SK-N-MC (cell line): Measurements from ENCODE around the gene NEUROG1.
A peak's percentile ranks its signal among the peaks of the same experiment; 100 is the strongest.

ENCODE experiments used
- DNase-seq: peaks from one replicate; pipeline ENCODE4 v3.0.0-alpha.2; 2011; ENCODE audit warnings: low read depth, low spot score
- H3K27ac ChIP-seq: fragments of 200-600 bp; sonication (generic); 2 replicates; pipeline ENCODE4 v1.5.1; 2016; ENCODE audit warnings: mixed run types
- H3K36me3 ChIP-seq: fragments of 200-600 bp; sonication (generic); 2 replicates; pipeline ENCODE4 v1.6.1; 2017; ENCODE audit warnings: antibody characterized with exemption, low read length, mixed read lengths; ENCODE audit not compliant: insufficient read depth
- H3K4me3 ChIP-seq: fragments of 200-600 bp; sonication (generic); 2 replicates; pipeline ENCODE4 v1.5.1; 2016
- H3K9ac ChIP-seq: fragments of 200-600 bp; sonication (generic); 2 replicates; pipeline ENCODE4 v1.8.0; 2017; ENCODE audit warnings: mixed run types, mixed read lengths; ENCODE audit not compliant: insufficient read length
- H3K9me3 ChIP-seq: fragments of 200-600 bp; sonication (generic); 2 replicates; pipeline ENCODE4 v1.6.1; 2017; ENCODE audit warnings: low read depth, mild to moderate bottlenecking, antibody characterized with exemption, low read length, moderate library complexity, mixed read lengths
- EZH2 ChIP-seq: fragments of 200-600 bp; sonication (generic); IDR thresholded peaks from one replicate; pipeline ENCODE4 v1.6.1; 2017; ENCODE audit warnings: antibody characterized with exemption
- FOXP2 ChIP-seq: optimal IDR thresholded peaks from 2 replicates; pipeline ENCODE3; 2011; ENCODE audit warnings: mild to moderate bottlenecking, moderate library complexity; ENCODE audit not compliant: insufficient read depth; ENCODE audit errors: extremely low read length, control extremely low read depth
- POLR2AphosphoS5 ChIP-seq: IDR thresholded peaks from 2 replicates; pipeline ENCODE4 v1.6.1; 2012; ENCODE audit warnings: mild to moderate bottlenecking, low read depth, low read length, borderline replicate concordance

The NEUROG1 gene

DNA sequence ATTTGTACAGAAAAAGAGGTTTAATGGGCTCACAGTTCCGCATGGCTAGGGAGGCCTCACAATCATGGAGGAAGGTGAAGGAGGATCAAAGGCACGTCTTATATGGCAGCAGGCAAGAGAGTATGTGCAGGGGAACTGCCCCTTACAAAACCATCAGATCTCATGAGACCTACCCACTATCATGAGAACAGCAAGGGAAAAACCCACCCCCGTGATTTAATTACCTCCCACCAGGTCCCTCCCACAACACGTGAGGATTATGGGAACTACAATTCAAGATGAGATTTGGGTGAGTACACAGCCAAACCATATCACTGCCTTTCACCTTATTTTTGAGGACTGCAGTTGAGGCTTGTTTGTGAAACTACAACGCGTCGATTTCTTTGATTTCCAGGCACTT is 20.9 kb upstream of the NEUROG1 start:
- Histone ChIP-seq H3K9me3 (no peaks in the 10 kb centered on the region), H3K36me3 (no peaks in the 10 kb centered on the region), H3K27ac (no peak overlapping the region), H3K4me3 (no peak overlapping the region), H3K9ac (no peak overlapping the region)
- TF ChIP-seq FOXP2 = no peak
- no peak for TF ChIP-seq EZH2
- TF ChIP-seq POLR2AphosphoS5 = no peak
- DNase-seq = no peak

GRCh38 chr5:135555530-135555929 is 19.8 kb upstream of the NEUROG1 start:
- no peak overlapping the region for H3K9ac ChIP-seq
- no peak overlapping the region for H3K4me3 ChIP-seq
- DNase-seq = no peak
- H3K9me3 ChIP-seq = no peaks in the 10 kb centered on the region
- no peak overlapping the region for H3K27ac ChIP-seq
- no peaks in the 10 kb centered on the region for H3K36me3 ChIP-seq
- TF ChIP-seq FOXP2 (no peak), EZH2 (no peak), POLR2AphosphoS5 (no peak)

DNA sequence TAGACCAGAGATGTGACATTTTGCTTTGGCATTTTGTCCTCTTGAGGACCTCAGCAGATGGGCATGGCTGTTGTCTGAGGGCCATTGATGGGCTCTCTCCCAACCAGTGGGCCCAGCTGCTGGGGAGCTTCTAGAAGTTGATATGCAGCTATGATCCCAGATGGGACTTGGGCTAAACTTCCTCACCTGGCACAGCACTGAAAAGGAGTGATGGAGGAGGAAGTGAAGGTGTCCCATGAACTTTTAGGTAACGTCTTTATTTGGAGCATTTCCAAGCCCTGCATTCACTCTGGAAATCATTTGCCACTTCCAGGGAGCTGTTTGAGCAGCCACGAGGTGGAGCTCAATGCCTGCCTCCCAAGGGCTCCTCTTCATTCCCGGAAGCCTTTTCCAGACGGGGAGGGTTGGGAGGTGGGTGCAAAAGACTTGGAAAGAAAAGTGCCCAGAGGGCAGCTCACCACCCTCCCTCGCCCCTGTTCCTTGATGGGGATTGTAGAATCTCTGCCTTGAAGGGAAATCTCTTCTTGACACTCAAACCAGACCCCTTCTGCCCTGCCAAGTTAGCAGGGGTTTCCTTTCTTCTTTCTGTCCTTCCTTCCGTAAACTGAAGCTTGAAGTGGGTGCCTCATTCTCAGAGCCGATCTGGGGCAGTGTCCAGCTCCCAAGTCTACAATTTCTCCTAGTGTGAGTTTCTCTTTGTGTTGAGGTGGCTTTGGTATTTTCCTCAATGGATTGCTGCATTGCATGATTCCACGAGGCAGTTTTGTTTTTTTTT is 18.1 kb upstream of the NEUROG1 start:
- TF ChIP-seq FOXP2 (no peak), EZH2 (no peak)
- no peak for DNase-seq
- peak overlapping the region; percentile 57 for H3K9ac ChIP-seq
- H3K27ac ChIP-seq = no peak overlapping the region
- no peaks in the 10 kb centered on the region for H3K36me3 ChIP-seq
- no peaks in the 10 kb centered on the region for H3K9me3 ChIP-seq
- H3K4me3 ChIP-seq = peak overlapping the region; percentile 63

GRCh38 chr5:135551593-135552447 is 16.1 kb upstream of the NEUROG1 start:
- DNase-seq = no peak
- TF ChIP-seq FOXP2 (no peak), POLR2AphosphoS5 (no peak), EZH2 (no peak)
- Histone ChIP-seq H3K9ac (no peak overlapping the region), H3K27ac (no peak overlapping the region), H3K4me3 (no peak overlapping the region), H3K36me3 (no peaks in the 10 kb centered on the region), H3K9me3 (no peaks in the 10 kb centered on the region)

DNA sequence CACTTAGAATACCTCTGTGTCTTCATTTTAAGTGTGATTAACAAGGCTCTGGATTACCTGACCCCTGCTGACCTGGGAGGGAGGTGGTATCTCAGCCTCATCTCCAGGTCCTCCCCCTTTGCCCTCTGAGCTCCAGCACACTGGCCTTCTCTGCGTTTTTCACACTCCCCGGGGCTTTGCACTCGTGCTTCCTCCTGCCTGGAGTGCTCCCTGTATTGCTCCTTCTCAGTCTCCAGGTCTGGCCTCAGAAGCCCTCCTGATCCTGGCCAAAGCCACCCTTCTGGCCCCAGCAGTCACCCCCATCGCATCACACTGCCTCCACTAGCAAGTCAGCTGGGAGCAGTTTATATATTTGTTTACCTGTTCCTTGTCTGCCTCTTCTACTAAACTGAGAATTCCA is 13.6 kb upstream of the NEUROG1 start:
- Histone ChIP-seq H3K9ac (no peak overlapping the region), H3K27ac (no peak overlapping the region), H3K9me3 (no peaks in the 10 kb centered on the region), H3K36me3 (no peaks in the 10 kb centered on the region), H3K4me3 (no peak overlapping the region)
- TF ChIP-seq POLR2AphosphoS5 = no peak
- no peak for DNase-seq

DNA sequence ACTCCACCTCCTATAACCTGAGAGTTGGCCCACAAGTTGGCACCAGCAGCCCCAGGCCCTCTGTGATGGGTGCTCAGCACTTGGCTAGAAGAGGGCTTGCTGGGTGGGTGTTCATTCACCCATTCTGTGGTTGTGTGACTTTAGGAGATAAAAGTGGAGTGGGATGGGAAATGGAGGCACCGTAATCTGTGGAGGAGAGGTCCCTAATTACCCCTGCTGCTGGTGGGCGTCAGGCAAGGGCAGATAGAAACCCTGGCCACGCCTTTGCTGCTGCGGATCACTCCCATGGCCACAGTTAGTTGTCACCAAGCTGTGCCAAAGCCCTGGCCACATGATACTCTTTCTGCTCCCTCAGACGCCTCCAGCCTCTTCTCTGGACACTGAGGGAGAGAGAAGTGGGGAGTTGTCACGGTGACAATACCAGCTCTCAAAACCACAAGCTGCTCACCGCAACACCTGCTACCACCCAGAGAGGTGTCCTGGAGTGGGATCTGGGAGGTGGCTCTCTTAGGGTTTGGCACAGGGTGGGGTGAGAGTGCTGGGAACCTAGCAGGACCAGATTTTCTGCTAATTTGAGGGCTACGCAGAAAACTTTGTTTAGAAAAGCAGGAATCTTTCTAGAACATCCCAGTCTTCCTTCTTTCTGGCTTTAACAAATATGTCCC is 12.0 kb upstream of the NEUROG1 start:
- no peak for DNase-seq
- Histone ChIP-seq H3K9ac (no peak overlapping the region), H3K36me3 (no peaks in the 10 kb centered on the region), H3K9me3 (no peaks in the 10 kb centered on the region), H3K27ac (no peak overlapping the region), H3K4me3 (no peak overlapping the region)
- TF ChIP-seq FOXP2 (no peak), POLR2AphosphoS5 (no peak), EZH2 (no peak)

DNA sequence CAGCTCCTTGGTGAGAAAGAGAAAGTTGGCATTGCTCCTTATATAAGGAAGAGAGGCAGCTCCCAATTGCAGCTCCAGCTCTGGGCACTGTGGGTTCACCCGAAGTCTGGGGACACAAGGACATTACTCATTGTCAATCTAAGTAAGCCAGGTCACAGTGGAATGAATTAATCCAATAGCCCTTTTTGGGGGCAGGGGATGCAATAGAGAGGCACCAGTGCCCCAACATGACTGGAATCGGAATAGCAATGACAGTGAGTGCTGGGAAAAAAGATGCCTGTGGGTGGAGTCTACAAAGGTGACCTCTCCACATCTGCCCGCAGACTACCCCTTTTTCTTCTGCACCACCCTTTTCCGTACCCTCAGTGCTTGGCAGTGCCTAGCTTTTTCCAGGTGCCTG is 11.1 kb upstream of the NEUROG1 start:
- no peak overlapping the region for H3K9ac ChIP-seq
- TF ChIP-seq FOXP2 (no peak), POLR2AphosphoS5 (no peak)
- no peaks in the 10 kb centered on the region for H3K9me3 ChIP-seq
- DNase-seq = no peak
- no peak overlapping the region for H3K4me3 ChIP-seq
- H3K36me3 ChIP-seq = no peaks in the 10 kb centered on the region
- no peak overlapping the region for H3K27ac ChIP-seq

GRCh38 chr5:135546101-135546500 is 10.3 kb upstream of the NEUROG1 start:
- Histone ChIP-seq H3K9me3 (no peaks in the 10 kb centered on the region), H3K4me3 (no peak overlapping the region), H3K27ac (no peak overlapping the region), H3K36me3 (no peaks in the 10 kb centered on the region), H3K9ac (no peak overlapping the region)
- TF ChIP-seq POLR2AphosphoS5 (no peak), FOXP2 (no peak), EZH2 (no peak)
- DNase-seq = no peak

- Histone ChIP-seq H3K9ac (no peak overlapping the region), H3K9me3 (no peaks in the 10 kb centered on the region), H3K4me3 (no peak overlapping the region), H3K36me3 (no peaks in the 10 kb centered on the region), H3K27ac (no peak overlapping the region)
- DNase-seq = no peak
- no peak for TF ChIP-seq EZH2
- TF ChIP-seq FOXP2 = no peak
- TF ChIP-seq POLR2AphosphoS5 = no peak
Measured at GRCh38 chr5:135545099-135545498, 9.3 kb upstream of the NEUROG1 start.
